ENCODE results near the gene YTHDC2. TPM values are rescaled to one million over a fixed set of nuclear protein-coding genes. Genes with fewer than 3 reads are reported as not detected.

YTHDC2 gene
- total and polyA plus RNA-seq, 10 of the 15 experiments (the other 5 are each of a cell fraction or from before 2014, with no cell fraction given) = 3.8 to 25.8 (median 16.4) TPM

GRCh38 chr5:113552620-113553019, 39.1 kb downstream of the YTHDC2 start:
- ChIA-PET CTCF (no interaction called here), RAD21 (ENCODE audit: unreplicated experiment) (no interaction called here), POLR2A (no interaction called here), SMC1A (ENCODE audit: uncharacterized antibody, unreplicated experiment) (interaction anchor here (0.6 to 1.4 kb wide), 2 partner anchors 248 to 557 kb away, joined by 3 to 4 read pairs; no protein-coding TSS in a partner anchor)
- Histone ChIP-seq H3K27me3 (replicated peaks in 1 of 2; ENCODE audit: control insufficient read depth in 2 of 2, insufficient read depth in 2 of 2, low read length in 1 of 2) (no peaks in the 10 kb centered on the region), H4K20me1 (ENCODE audit: control insufficient read depth, insufficient read depth) (no peaks in the 10 kb centered on the region), H3K4me1 (ENCODE audit: control insufficient read depth, insufficient read depth, low read length) (no peaks in the 10 kb centered on the region), H3K79me2 (ENCODE audit: control insufficient read depth, insufficient read depth, low read length) (no peaks in the 10 kb centered on the region), H2AFZ (ENCODE audit: control insufficient read depth, low read depth, low read length) (no peak overlapping the region), H3K36me3 (ENCODE audit: control insufficient read depth in 2 of 2, insufficient read depth in 2 of 2, low read length in 1 of 2) (peaks cover 0 to 23% of the 10 kb centered on the region in 2 experiments; a peak in 3 of 4 replicates), H3K9me3 (replicated peaks; ENCODE audit: control insufficient read depth, insufficient read depth, low read length) (no peaks in the 10 kb centered on the region), H3K27ac (ENCODE audit: control insufficient read depth, insufficient read depth) (no peak overlapping the region), H3K9ac (ENCODE audit: control insufficient read depth, insufficient read depth, low read length) (no peak overlapping the region), H3K4me2 (ENCODE audit: control insufficient read depth, insufficient read depth) (no peak overlapping the region), H3K4me3 (no peak overlapping the region)
- in situ Hi-C loops (cut with MboI) = no loop called here
- FAIRE-seq = no peak
- no peak for DNase-seq (ENCODE audit: low read depth, low spot score)
- no peak for ATAC-seq
- no TSS peak for BruUV-seq (replicated peaks)
- TF ChIP-seq CHD4 (IDR thresholded peaks at IDR 0.05) (no peak), BHLHE40 (IDR thresholded peaks at IDR 0.05; ENCODE audit: borderline replicate concordance in 1 of 2, low read depth in 2 of 2, low read length in 1 of 2) (no peak), ATF2 (IDR thresholded peaks at IDR 0.05; ENCODE audit: low read length) (no peak), BMI1 (IDR thresholded peaks at IDR 0.05; ENCODE audit: borderline replicate concordance) (no peak)
- intact Hi-C loops (cut with micrococcal nuclease; ENCODE audit: unreplicated experiment) = no loop called here

- SMC1A ChIA-PET (ENCODE audit: uncharacterized antibody, unreplicated experiment) = interaction anchor here (1.2 kb wide), 1 partner anchor 17 kb away, joined by 3 read pairs; no protein-coding TSS in a partner anchor
- Histone ChIP-seq H3K4me3 (no peak overlapping the region), H3K9ac (ENCODE audit: control insufficient read depth, insufficient read depth, low read length) (no peak overlapping the region), H2AFZ (ENCODE audit: control insufficient read depth, low read depth, low read length) (no peak overlapping the region), H3K27ac (ENCODE audit: control insufficient read depth, insufficient read depth) (no peak overlapping the region), H3K79me2 (ENCODE audit: control insufficient read depth, insufficient read depth, low read length) (no peaks in the 10 kb centered on the region), H3K4me1 (ENCODE audit: control insufficient read depth, insufficient read depth, low read length) (no peaks in the 10 kb centered on the region), H3K4me2 (ENCODE audit: control insufficient read depth, insufficient read depth) (no peak overlapping the region), H3K9me3 (replicated peaks; ENCODE audit: control insufficient read depth, insufficient read depth, low read length) (no peaks in the 10 kb centered on the region), H3K27me3 (replicated peaks in 1 of 2; ENCODE audit: control insufficient read depth in 2 of 2, insufficient read depth in 2 of 2, low read length in 1 of 2) (no peaks in the 10 kb centered on the region), H3K36me3 (ENCODE audit: control insufficient read depth in 2 of 2, insufficient read depth in 2 of 2, low read length in 1 of 2) (peaks cover 0 to 12% of the 10 kb centered on the region in 2 experiments; a peak in 2 of 4 replicates), H4K20me1 (ENCODE audit: control insufficient read depth, insufficient read depth) (no peaks in the 10 kb centered on the region)
- WGBS (ENCODE audit: insufficient coverage, insufficient replicate concordance, low lambda C conversion rate, missing lambda C conversion rate) = 100% methylated on average over 3 of the region's 3 CpGs
- FAIRE-seq = no peak
- ATAC-seq = no peak
- DNase-seq (ENCODE audit: low read depth, low spot score) = no peak
- in situ Hi-C loops (cut with MboI) = no loop called here
- POLR2A ChIA-PET = no interaction called here
- RAD21 ChIA-PET (ENCODE audit: unreplicated experiment) = no interaction called here
- CTCF ChIA-PET = interaction anchor here (0.6 to 1.6 kb wide), 2 partner anchors 15 to 189 kb away, joined by 3 read pairs; no protein-coding TSS in a partner anchor
- intact Hi-C loops (cut with micrococcal nuclease; ENCODE audit: unreplicated experiment) = no loop called here
- BruUV-seq (replicated peaks) = no TSS peak
- TF ChIP-seq TAF1 (IDR thresholded peaks at IDR 0.05; ENCODE audit: borderline replicate concordance, low read depth, low read length) (no peak), EZH2 (IDR thresholded peaks at IDR 0.05; ENCODE audit: borderline replicate concordance, control insufficient read depth, low read depth, low read length) (no peak), RELA (IDR thresholded peaks at IDR 0.05; ENCODE audit: borderline replicate concordance, partially characterized antibody) (no peak), CREM (IDR thresholded peaks at IDR 0.05; ENCODE audit: low read depth) (no peak), HDAC6 (IDR thresholded peaks at IDR 0.05; ENCODE audit: unreplicated experiment) (no peak), NKRF (conservative IDR thresholded peaks at IDR 0.05) (no peak), PML (IDR thresholded peaks at IDR 0.05; ENCODE audit: low read length) (no peak), POU2F2 (IDR thresholded peaks at IDR 0.05; ENCODE audit: borderline replicate concordance, low read depth, low read length) (no peak), USF2 (IDR thresholded peaks at IDR 0.05; ENCODE audit: borderline replicate concordance, low read depth, low read length) (no peak)
Measured at GRCh38 chr5:113562828-113563400, 49.4 kb downstream of the YTHDC2 start.
